GM19463 (cell line): Measurements from ENCODE around the gene SFXN1.
A peak's percentile ranks its signal among the peaks of the same experiment; 100 is the strongest.

Experiments
- ATAC-seq: cut with Tn5 transposase; IDR thresholded peaks from one replicate; pipeline ENCODE4 v1.9.1; 2021; ENCODE audit warnings: mild to moderate bottlenecking, moderate library complexity; ENCODE audit not compliant: unreplicated experiment

Gene SFXN1

GRCh38 chr5:175465282-175465681 lies 13.1 kb upstream of the SFXN1 start:
- no peak for ATAC-seq

DNA sequence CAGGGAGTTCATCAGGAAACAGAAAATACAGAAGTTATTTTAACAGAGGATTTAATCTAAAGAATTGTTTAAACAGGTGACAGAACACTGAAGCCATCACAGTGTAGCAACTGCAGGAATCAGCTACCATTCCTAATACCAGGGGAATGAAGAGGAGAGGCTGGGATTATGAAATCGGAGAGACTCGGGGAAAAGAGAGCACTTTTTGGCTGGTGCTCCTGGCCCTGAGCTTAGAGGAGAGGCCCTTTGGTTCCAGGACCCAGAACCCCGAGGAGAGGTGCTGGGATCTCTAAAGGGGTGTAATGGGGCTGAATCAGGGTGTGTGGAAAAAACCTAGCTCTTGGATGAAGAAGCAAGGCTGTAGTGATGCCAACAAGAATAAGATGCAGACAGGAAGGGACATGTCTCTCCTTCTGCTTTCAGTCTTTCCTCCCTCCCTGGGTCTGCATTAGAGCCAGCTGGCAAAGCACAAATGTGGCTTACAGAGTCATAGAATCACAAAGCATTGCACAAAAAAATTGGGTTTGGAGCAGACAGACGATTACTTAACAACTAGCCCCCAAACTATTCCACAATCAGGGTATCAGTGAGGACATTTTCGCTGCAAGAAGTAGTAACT lies 11.6 kb upstream of the SFXN1 start:
- no peak for ATAC-seq

GRCh38 chr5:175467983-175468690 lies 10.2 kb upstream of the SFXN1 start:
- ATAC-seq: no peak

DNA sequence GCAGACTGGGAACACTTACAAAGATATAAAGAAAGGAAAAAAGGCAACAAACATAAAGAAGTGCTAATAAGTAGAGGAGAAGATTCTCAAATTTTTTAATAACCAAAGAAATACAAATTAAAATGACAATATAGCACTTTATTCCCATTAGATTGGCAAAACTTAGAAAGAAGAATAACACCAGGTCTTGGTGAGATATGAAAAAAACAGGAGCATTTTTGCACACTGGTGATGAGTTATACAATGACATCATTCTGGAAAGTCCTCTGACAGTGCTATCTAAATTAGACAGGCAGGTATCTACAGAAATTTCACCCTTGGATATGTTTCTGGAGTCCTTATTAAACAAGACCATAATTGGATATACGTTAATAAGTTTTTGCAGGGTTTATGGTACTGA lies 9.5 kb upstream of the SFXN1 start:
- ATAC-seq: no peak

- ATAC-seq: no peak
Observed at GRCh38 chr5:175469916-175470315, 8.4 kb upstream of the SFXN1 start.

DNA sequence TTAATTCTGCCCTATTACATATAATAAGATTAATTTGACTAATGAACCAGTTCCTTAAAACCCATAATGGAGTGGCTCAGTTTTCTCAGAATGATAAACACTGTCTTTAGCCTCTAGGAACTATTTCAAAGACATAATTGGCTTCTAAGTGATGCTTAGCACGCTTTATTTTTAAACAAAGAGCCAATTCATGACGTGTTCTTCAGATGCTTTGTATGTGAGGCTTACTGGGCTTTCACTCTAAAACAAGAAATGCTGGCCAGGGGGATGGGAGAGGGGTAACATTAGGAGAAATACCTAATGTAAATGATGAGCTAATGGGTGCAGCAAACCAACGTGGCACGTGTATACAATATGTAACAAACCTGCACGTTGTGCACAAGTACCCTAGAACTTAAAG lies 7.6 kb upstream of the SFXN1 start:
- ATAC-seq: no peak

DNA sequence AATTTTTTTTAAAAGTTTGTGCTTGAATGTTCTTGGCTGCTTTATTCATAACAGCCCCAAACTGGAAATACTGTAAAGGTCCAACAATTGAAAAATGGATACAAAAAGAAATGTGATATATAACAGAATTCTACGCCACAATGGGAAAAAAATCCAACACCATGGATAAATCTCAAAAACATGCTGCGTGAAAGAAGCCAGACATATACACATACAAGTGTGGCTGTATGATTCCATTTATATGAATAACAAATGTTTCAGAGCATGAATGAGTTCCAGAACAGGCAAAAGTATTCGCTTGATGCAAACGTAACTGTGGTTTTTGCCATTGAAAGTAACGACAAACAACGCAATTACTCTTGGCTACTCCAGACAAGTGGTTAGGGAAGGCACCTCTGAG lies 7.2 kb upstream of the SFXN1 start:
- no peak for ATAC-seq

DNA sequence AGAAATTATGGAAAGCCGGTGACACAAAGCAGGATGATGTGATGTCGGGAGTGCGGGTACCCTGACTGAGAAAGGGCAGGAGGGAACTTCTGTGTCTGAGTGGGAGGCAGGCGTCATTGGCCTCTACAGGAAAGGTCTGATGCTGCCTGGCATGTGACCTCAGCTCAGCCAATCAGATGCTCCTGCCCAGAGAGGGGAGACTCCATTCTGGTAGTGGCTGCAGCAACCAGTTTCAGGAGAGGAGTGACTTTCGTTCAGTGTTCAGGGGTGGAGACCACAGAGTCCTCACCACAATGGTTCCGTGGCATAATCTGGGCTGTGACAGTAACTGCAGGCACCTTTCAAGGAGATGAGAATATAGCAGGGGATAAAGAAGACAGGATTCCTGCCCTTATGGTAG lies 6.7 kb upstream of the SFXN1 start:
- ATAC-seq: peak; percentile 74

- no peak for ATAC-seq
Observed at GRCh38 chr5:175472378-175472777, 6.0 kb upstream of the SFXN1 start.

- ATAC-seq: no peak
Observed at GRCh38 chr5:175475248-175475647, 3.1 kb upstream of the SFXN1 start.

GRCh38 chr5:175477440-175477839 lies 920 bp upstream of the SFXN1 start:
- no peak for ATAC-seq

GRCh38 chr5:175478008-175478383 lies 364 bp upstream of the SFXN1 start:
- ATAC-seq: no peak

DNA sequence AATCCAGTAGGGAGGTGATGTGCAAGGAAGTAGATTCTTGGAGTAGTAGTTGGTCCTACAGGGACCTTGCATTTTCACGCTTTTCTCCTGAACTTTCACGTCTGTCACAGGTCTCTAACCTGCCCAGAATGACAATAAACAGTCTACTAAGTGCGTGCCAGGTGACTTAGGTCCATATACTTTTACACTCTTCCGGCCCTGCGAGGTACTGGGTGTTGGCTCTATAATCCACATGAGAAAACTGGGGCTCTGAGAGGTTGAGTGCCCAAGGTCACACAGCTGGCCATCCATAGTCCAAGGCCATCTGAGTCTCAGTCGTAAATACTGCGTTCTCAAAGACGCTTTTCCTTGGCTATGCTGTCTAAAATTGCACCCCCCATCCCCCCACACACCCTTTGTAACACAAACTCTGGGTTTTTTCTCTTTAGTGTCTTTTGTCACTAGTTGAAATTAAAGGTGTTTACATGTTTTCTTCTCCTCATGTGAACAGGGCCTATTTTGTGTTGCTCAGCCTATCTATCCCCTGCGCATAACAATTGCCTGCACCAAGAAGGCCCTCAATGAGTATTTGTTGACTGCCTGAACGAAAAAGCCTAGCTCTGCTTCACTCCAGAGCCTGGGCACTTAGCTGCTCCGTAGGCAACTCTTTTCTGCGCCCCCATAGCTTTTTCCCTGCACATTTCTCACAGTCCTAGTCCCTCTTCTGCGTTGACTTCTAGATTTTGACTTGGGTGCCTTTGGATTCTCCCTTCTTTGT lies 943 bp downstream of the SFXN1 start:
- ATAC-seq: no peak

GRCh38 chr5:175483337-175483736 lies 5.0 kb downstream of the SFXN1 start:
- ATAC-seq: no peak

- ATAC-seq: no peak
Observed at GRCh38 chr5:175484322-175484721, 6.0 kb downstream of the SFXN1 start.

DNA sequence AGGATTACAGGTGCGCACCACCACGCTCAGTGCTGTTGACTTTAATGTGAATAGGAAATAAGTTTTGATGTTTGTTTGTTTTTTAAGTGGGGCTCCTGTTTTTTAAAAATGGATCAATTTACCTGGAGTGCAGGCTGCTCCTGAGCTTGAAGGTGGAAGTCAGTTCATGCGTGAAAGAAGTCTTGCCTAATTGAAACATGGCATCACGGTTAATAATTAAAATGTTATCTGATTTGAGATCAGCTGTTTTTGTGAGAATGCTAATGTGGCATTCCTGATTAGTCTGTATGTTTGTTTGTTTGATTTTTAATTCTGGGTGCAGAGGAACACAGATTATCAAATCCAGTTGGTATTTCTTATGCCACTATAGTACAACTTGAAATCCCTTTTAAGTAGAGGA lies 6.5 kb downstream of the SFXN1 start:
- ATAC-seq: no peak

DNA sequence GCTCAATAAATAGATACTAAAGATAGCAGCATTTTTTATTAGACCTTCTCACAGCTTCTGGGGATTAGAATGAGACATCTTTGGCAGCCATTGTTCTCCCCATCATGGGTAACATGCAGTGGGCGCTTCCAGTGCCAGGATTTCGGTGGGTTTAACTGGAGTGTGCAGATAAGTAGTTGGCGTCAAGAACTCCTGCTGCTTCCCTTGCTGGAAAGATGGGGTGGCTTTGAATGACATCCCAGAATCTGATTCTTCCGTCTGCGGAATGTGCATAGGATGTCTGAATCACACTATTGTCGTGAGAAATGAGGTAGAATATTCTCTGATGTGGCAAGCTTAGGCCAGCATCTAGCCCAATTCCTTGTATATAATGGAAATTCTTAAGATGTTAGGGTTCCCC lies 7.3 kb downstream of the SFXN1 start:
- ATAC-seq: no peak

- no peak for ATAC-seq
Observed at GRCh38 chr5:175487514-175488222, 9.3 kb downstream of the SFXN1 start.

DNA sequence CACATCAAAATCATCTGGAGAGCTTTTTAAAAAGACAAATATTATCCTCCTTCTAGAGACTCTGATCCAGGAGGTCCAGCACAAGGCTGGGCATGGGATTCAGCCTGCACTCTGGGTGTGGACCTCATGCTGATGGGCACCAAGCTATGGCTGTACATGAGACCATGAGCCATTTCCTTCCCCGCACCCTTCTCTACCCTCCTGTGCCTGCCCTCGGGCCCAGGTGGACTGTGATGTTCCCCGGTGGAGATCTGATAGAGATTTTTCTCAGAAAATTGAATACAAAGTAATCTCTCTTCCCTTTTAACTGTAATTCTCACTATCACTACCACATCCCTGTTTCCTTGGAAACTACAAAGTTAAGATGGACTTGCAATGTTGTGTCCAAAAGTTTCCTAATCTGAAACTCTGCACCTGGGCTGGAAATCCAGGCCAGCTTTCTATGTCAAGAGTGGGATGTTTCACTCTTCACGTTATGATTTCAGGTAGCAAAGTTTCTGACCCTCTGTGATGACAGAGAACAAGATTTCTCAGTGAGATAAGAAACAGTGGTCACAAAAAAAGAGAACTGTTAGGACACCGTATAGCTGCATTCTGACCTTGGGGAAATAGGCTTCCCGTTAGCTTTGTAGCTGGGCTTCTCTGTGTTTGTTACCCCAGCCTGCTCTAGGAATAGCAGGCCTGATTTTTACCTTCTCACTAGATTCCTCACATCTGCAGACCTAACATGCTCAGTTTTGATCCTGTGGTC lies 11.5 kb downstream of the SFXN1 start:
- no peak for ATAC-seq

DNA sequence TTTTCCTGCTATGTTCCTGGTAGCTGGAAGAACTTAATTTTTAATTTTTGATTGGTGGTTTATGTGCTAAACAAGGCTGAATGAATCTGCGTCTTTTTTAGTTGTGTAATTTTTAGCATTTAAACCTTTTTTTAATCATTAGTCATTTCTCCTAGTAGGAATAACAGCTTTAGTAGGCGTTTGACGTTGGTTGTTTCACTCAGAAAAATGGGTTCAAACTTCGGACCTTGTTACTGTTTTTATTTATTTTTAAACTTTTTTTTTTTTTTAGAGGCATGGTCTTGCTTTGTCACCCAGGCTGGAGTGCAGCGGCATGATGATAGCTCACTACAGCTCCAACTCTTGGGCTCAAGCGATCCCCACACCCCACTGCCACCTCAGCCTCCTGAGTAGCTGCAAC lies 12.9 kb downstream of the SFXN1 start:
- no peak for ATAC-seq

- no peak for ATAC-seq
Observed at GRCh38 chr5:175493260-175493659, 14.9 kb downstream of the SFXN1 start.
